Peyer's patch (tissue), 4 donors: ENCODE data around the gene ZNF853.

Source experiments
- CTCF ChIP-seq, 6 experiments: fragments of 450-650 bp in 4 of 6; fragments of 200-600 bp in 2 of 6; sonication (generic) in 1 of 6; IDR thresholded peaks; one replicate each; pipeline ENCODE4 v1.5.1; 2017 to 2019; ENCODE audit warnings: antibody characterized with exemption in 6 of 6, mild to moderate bottlenecking in 3 of 6, moderate library complexity in 1 of 6
- POLR2A ChIP-seq, 2 donors: fragments of 450-650 bp; IDR thresholded peaks; one replicate each; pipeline ENCODE4 v1.5.1; 2017; ENCODE audit warnings: antibody characterized with exemption in 2 of 2, mild to moderate bottlenecking in 2 of 2, moderate library complexity in 2 of 2

GRCh38 chr7:6639032-6639431, 23.6 kb downstream of the ZNF853 start:
- TF ChIP-seq CTCF (IDR thresholded peaks at IDR 0.05) = no peak
- no peak for TF ChIP-seq POLR2A (IDR thresholded peaks at IDR 0.05)
